ENCODE data around the gene POT1. TPM values are rescaled to one million over a fixed set of nuclear protein-coding genes. Genes with fewer than 3 reads are reported as not detected.

Gene POT1
- total RNA-seq, 2 donors from 2014 or later = 15.4 to 19.3 TPM

Other genes with a start within 250 kb of the POT1 start
- not detected for gene GPR37, start 164.0 kb downstream of the POT1 start, total RNA-seq

Data from T-helper 17 cell (primary cell).